Left renal cortex interstitium (tissue), 4 donors: ENCODE data around the gene GRIN3A. TPM values are rescaled to one million over a fixed set of nuclear protein-coding genes. Genes with fewer than 3 reads are reported as not detected.
A peak's percentile ranks its signal among the peaks of the same experiment; 100 is the strongest.
"Not testable (repeated sequence)": the region's sequence is repeated elsewhere in the genome, so short reads cannot be mapped to it uniquely, and the experiment has no call there.

Source experiments
- DNase-seq, 4 donors: peaks; one replicate each; pipeline ENCODE4 v3.0.0-alpha.2; 2013; ENCODE audit warnings: low read depth in 4 of 4, low spot score in 2 of 4, missing footprints in 1 of 4
- polyA plus RNA-seq, 4 donors: library from polyadenylated mRNA; unstranded; fragments of 120-200 nt; gene quantifications; one replicate each; pipeline ENCODE4 v1.2.1, GENCODE V29; 2013; ENCODE audit not compliant: insufficient read length in 4 of 4

GRIN3A gene
- polyA plus RNA-seq, 4 donors: 1.8 to 2.2 (median 2.1) TPM

GRCh38 chr9:101635473-101635872 is 103.0 kb downstream of the GRIN3A start:
- DNase-seq: no peak

GRCh38 chr9:101634741-101635409 is 103.6 kb downstream of the GRIN3A start:
- no peak for DNase-seq

GRCh38 chr9:101632611-101633010 is 105.8 kb downstream of the GRIN3A start:
- DNase-seq: no peak

- no peak for DNase-seq
These were observed 106.6 kb downstream of the GRIN3A start for GRCh38 chr9:101631892-101632291.

GRCh38 chr9:101629636-101630035 is 108.8 kb downstream of the GRIN3A start:
- DNase-seq: no peak

- peak in 1 of 4 donors; percentile 32 for DNase-seq
These were observed 110.3 kb downstream of the GRIN3A start for GRCh38 chr9:101628173-101628572.

GRCh38 chr9:101626295-101626694 is 112.2 kb downstream of the GRIN3A start:
- no peak for DNase-seq

- DNase-seq: no peak
These were observed 112.6 kb downstream of the GRIN3A start for GRCh38 chr9:101625876-101626275.

- no peak for DNase-seq
These were observed 118.0 kb downstream of the GRIN3A start for GRCh38 chr9:101620452-101620851.

- DNase-seq: no peak
These were observed 119.7 kb downstream of the GRIN3A start for GRCh38 chr9:101618698-101619097.

GRCh38 chr9:101605547-101605946 is 132.9 kb downstream of the GRIN3A start:
- no peak for DNase-seq

GRCh38 chr9:101604296-101604695 is 134.2 kb downstream of the GRIN3A start:
- no peak for DNase-seq

GRCh38 chr9:101601904-101602765 is 136.3 kb downstream of the GRIN3A start:
- peak; percentile 24 to 39 (median 28) for DNase-seq

- no peak for DNase-seq
These were observed 143.7 kb downstream of the GRIN3A start, which contains the start of gene PPP3R2 for GRCh38 chr9:101594796-101595195. PPP3R2 (minus strand) TSS chr9:101594969; CDS start chr9:101594921, 48 bp downstream.

- no peak for DNase-seq
These were observed 145.1 kb downstream of the GRIN3A start for GRCh38 chr9:101593345-101593744.

GRCh38 chr9:101592788-101593187 is 145.7 kb downstream of the GRIN3A start:
- no peak for DNase-seq

GRCh38 chr9:101591787-101592446 is 146.5 kb downstream of the GRIN3A start:
- DNase-seq: no peak

GRCh38 chr9:101590901-101591300 is 147.5 kb downstream of the GRIN3A start:
- no peak for DNase-seq

GRCh38 chr9:101590074-101590473 is 148.4 kb downstream of the GRIN3A start:
- DNase-seq: not testable (repeated sequence)

- no peak for DNase-seq
These were observed 151.0 kb downstream of the GRIN3A start for GRCh38 chr9:101587332-101588043.

- no peak for DNase-seq
These were observed 151.8 kb downstream of the GRIN3A start for GRCh38 chr9:101586651-101587050.
